ENCODE results near the gene SMIM43.

The SMIM43 gene

DNA sequence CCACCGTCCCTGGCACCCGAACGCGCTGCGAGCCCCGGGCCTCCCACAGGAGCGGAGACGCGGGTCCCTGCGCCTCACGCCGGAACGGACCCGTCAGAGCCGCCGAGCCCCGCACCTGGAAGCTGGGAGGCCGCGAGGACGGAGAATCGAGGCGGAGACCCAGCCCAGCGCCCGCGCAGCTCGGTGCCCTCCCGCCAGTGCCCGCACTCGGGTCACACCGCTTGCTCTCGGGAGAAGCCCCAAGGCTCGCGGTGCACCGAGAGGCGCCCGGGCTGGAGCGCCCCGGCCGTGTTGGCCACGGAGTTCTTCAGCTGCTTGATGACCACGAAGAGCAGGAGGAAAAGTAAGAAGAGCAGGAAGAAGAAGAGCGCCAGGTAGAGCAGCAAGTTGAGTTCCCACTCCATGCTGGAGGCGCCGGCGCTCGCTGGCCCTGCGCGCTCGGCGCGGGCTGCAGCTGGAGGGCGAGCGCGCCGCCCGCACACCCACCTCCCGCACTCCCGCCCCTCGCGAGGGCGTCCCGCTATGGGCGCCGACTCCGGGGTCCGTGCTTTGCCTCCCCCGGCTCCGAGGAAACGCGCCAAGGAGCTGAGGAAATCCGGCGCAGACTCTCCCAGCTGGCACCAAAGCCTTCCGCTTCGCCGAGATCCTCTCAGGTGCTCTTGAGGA is at the start of gene SMIM43:
TSS of gene SMIM43 (minus strand) at position 463 of the 666 bp plus-strand sequence. CDS start at position 404, 59 bp downstream.
- DNase-seq, result no peak

DNA sequence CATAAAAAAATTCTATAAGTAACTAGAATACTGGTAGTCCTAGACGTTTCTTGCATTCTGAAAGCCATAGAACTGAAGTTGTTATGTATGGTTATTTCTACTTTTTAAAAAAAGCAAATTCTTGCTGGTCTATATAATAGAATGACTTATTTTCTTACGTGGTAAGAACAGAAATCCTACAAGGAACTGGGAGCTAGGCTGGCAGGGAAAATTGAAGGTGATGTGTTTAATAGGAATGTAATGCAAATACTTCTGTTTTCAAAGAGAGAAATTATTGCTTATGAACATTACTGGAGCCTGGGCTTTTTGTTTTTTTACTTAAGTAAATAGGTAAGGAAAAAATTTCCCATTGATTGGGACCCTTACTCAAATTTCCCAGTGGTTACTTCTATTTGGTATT is 49.8 kb upstream of the SMIM43 start:
- no peak for DNase-seq

DNA sequence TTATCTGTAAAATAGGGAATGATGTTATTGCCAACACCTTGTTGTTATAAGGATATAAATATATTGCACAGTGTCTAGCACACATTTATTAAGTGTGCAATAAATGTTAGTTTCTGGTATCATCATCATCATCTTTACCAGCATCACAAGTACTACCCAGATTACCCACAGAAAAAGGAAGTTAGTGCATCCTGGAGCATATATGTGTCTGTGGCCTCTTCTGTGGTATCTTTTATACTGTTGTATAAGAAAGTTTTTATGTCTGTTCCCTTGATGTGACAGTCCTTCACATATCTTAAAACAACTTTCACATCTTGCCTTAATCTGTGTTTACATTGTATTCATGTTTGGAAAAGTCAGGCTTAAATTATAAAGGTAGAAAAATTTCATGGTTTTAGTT is 46.2 kb upstream of the SMIM43 start:
- no peak for DNase-seq

DNA sequence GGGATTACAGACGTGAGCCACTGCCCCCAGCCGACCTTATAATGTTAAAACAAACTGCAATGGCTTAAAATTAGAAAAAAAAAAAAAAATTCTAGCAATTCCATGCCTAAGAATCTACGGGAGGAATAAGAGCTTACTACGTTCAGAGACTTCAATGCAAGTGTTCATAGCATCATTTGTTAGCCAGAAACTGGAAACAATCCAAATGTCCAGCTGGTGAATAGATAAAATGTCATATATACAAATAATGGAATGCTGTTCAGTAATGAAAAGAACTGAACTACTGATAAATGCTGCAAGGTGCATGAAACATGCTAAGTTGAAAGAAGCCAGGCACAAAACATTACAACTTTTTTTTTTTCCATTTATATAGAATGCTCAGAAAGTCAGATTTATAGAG is 41.4 kb upstream of the SMIM43 start:
- no peak for DNase-seq

DNA sequence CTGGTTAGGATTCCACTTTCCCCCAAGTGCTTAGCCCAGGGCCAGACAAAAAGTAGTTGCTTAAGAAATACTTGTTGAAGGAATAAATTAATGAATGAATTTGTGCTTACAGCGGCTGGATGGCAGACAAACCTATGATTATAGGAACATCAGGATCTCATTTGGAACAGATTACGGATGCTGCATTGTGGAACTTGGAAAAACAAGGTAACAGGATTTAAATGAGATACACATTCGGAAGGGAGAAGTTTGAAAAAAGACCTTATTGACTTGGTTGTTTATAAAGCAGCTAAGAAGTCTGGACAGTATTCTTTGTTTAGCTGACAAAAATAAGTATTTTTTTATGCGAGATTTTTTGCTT is 36.7 kb upstream of the SMIM43 start:
- no peak for DNase-seq

DNA sequence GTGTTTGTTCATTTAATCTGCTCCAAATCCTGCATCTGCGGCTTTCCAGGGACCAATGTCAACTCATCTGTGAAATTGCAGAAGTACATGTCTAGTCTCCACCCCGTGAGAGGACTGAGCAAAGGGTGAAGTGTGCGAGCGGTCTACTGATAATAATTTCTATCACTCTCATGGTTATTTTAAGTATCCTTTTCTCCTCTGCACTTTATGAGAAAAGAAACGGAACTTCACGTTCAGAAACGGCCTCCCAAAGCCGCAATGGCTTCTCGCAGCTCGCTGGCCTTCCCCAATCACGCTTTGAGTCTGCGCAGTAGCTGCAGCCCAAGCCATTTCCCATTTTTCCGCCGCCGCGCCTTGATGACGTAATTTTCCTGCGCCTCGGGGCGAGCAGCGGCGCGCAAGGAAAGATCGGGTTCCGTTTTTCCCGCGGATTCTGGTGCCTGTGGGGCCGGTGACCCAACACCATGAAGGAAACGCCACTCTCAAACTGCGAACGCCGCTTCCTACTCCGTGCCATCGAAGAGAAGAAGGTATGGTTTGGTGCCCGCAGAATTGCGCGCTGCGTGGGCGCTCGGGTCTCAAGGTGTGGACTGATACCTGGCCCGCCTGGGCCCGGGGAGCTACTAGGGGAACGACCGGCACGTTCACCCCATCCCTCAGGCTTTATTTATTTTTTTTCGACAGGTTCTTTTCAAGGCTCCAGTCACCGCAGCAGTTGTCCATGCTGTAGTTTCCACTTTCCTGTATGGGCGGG is 36.2 kb upstream of the SMIM43 start, which contains the start of gene EXOSC9:
TSS of gene EXOSC9 (plus strand) at position 363 of the 754 bp plus-strand sequence. CDS start at position 465, 102 bp downstream.
- DNase-seq, result peak; percentile 94

DNA sequence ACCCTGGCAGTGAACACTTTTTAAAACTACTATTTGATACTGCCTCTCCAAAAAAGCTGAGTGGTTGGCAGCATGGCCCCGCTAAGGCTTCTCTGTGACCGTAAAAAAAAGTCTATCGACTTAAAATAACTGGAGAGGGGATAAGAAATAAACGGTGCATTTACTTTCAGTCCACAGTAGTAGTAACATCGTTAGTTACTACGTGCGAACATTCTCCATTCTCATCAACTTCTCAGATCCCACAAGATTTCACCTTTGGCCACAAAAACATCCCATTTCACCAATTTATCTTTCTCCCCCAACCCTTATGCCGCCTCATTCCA is 35.6 kb upstream of the SMIM43 start:
- no peak for DNase-seq

DNA sequence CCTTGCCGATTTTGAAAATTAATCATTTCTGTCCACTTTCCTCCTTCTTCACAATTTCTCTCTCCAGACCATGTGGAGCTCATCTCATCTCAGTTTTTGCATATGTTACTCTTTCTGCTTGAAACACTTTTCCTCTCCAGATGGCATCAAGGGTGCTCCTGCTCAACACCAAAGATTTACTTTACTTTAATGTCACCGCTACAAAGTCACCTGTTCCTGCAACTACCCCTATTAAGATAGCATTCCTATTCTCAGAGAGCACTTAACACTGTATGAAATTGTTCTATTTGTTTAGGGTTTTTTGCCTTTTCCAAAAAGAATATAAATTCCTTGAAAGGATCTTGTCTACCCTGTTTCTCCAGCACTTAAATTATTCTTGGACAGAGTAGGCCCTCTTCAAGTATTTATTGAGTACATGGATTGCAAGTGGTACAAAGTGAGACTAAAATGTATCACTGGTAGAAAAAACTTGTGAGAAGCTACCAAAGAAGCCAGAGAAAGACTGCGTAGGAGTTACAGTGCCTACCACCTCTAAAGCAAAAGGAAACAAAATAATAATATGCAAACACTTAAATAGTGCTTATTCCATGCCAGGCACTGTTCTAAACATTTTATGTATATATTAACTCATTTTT is 35.0 kb upstream of the SMIM43 start:
- no peak for DNase-seq

DNA sequence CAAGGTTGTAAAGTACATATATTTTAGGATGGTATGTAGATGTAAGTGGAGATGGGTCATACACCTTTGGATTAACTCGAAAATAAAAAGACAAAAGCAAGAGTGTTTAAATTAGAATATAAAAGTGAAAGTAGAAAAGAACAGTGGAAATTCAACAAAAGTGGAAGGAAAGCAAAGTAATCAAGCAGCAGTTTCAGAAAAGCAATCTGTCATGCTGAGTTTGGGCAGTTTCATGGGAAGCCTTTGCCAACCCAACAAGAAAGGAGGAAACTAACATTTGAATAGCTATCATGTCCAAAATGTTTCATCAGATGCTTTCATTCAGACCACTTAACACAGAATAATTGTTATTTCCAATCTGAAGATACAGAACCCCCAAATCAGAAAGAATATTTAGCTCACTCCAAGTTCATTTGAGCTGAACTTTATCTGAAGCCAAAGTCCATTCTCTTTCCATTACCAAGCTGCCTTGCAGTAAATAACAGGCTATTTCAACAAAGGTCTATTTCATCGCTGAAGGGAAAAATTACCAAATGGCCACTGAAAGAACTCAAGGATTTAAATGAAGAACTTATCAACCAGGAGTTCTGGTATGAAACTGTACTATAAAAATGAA is 34.4 kb upstream of the SMIM43 start:
- no peak for DNase-seq

DNA sequence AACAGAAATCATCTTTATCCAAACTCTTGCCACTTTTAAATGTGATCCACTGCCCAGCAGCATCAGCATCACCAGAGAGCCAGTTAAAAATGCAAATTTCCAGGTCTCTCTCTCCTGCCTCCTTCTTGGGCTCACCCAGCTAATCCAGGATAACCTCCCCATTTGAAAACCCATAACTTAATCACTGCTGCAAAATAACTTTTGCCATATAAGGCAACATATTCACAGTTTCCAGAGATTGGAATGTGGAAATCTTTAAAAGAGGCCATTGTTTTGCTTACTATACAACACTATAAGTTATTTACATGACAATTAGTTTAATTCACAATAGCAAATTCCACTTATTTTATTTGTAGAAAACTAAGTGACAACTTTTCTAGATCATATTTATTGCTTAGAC is 31.3 kb upstream of the SMIM43 start:
- DNase-seq, result no peak

DNA sequence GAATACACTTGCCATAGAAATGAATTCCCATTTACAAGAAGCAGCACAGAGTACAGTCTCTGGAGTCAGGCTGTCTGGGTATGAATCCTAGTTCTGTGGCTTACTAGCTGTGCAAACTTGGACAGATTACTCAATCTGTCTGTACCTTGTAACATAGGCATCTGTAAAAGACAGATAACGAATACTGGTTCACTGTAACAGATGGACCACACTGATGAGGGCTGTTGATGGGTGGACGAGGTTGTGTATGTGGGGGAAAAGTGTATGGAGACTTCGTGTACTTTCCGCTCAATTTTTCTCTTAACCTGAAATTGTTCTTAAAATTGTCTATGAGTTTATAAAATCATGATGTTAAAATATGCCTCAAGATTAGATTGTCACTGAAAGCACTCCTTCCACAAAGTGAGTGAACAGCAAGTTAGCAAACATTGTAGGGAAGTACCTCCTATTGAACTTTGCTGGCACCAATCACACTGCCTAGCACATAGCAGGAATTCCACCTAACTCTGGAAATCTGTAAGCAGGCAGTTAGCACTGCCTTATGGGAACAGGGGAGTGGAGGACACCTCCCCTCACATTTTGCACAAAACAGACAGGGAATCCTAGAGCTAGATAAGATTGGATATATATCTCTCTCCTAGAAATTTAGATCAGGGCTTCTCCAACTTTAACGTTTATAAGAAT is 29.7 kb upstream of the SMIM43 start:
- DNase-seq, result no peak

DNA sequence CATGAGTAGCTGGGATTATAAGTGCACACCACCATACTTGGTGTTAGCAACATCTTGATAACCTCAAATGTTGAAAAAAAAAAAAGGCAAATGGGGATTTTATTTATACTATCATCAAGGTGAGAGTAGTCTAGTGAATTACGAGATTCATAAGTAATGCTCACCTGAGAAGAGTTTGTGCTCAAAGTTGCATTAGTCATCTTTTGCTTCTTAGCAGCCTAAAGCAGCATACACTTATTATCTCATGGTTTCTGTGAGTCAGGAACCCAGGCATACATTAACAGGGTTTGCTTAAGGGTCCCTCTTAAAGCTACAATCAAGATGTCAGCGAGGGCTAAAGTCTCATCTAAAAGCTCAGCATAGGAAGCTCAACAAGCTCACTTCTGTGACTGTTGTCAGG is 28.0 kb upstream of the SMIM43 start:
- no peak for DNase-seq

DNA sequence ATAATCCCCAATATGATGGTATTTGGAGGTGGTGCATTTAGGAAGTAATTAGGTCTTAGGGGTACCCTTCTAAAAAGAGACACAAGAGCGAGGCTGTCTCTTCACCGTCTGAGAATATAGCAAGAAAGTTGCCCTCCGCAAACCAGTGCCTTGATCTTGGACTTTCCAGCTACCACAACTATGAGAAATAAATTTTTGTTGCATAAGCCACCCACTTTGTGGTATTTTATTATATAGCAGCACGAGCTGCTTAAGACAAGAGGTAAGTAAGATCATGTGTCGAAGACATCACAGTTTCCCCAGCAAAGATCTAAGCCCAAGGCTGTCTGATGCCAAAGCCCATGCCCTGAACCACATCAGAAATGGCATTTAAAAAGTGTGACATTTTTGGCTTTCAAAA is 26.5 kb upstream of the SMIM43 start:
- no peak for DNase-seq

DNA sequence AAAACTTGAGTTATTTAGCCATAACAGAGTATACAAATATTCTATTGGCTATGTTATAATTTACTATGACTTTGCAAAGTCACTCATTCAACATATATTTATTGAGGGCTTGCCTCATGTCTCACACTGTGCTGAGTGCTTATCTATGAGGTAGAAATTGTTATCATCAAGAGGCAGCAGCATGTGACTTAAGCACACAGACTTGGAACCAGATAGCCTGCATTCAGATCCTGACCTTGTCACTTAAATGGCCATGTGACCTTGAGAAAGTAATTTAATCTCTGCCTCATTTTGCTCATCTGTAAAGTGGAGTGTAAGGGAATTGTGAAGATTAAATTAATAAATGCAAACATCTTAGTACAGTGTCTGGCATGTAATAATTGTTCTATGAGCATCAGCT is 26.0 kb upstream of the SMIM43 start:
- DNase-seq, result no peak

DNA sequence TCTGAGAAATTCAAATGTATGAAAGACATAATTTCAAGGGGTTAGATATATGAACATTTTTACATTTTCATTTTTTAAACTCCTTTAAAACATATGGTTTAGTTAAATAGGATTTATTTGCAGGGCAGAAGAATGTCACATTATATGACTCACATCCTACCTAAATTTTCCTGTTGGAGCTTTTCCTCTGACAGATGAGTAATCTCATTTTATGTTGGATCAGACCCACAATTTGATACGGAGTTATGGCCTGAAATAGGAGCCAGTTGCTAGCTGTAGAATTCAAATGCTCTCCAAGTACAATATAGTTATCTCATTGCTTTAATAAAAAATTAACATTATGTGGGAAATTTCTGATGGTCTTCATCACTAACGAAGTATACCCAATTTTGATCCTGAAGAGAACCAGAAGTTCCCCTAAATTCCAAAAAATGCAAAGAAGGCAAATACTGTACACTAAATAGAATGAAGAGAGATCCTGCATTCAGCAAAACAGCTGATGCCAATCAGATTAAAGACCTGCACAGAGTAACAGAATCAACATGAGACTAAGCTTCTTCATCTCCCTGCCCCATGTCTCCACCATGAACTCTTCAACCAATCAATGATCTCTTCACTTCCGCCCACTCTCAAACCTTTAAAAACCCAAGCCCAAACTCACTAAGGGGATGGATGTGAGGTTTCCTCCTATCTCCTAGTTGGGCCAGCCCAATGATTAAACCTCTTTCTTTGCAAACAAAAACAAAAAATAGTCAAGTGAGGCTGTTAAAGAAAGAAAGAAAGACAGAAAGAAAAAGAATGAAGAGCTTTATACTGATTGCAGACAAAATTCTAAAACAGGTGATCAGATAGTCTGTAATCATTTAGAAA is 25.2 kb upstream of the SMIM43 start:
- DNase-seq, result no peak

DNA sequence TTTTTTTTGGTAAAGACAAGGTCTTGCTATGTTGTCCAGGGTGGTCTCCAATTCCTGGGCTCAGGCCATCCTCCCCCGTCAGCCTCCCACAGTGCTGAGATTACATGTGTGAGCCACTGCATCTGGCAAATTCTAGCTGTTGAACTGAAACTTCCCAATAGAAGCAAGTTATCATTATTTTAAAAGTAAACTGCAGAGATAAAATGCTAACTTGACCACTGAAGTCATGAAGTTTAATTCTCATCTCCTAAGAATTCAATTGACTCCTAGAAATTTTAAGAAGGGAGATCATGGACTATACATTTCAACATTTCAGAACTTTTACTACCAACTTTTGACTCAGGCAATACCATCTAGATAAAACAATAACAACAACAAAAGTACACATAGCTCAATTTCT is 24.5 kb upstream of the SMIM43 start:
- DNase-seq, result no peak

DNA sequence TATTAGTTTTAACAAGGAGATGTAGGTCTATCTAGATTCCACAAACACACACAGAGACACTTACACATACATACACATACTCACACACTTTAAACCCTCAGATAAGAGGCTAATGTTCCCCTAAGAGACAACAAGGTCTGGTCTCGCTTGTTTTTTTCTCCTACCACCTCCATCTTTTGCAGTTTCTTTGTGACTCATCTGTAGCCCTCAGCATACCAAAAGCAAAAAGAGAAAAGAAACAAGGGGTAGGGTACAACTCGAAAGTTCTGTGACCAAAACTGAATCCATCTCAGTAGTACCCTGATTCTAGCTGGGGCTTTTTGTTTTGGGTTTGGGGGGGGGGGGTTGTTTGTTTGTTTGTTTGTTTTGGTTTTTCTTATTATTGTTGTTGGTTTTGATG is 23.9 kb upstream of the SMIM43 start:
- no peak for DNase-seq

DNA sequence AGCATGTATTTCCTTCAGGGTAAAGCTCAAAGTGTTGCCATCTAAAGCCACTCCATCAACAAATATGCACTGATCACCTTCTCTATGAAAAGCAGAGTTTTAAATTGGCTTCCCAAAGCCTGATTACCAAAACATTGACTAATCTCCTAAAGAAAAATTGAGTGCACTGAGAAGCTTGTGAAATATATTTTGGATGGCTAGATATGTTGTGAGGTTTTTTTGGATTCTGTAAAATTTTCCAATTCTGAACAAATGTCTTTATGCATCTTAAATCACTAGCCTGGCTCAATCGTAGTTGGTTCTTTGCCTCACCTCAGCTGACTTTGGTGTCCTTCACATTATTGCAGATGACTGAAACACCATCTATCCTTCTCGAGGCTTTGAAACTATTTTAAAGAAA is 21.3 kb upstream of the SMIM43 start:
- DNase-seq, result no peak

DNA sequence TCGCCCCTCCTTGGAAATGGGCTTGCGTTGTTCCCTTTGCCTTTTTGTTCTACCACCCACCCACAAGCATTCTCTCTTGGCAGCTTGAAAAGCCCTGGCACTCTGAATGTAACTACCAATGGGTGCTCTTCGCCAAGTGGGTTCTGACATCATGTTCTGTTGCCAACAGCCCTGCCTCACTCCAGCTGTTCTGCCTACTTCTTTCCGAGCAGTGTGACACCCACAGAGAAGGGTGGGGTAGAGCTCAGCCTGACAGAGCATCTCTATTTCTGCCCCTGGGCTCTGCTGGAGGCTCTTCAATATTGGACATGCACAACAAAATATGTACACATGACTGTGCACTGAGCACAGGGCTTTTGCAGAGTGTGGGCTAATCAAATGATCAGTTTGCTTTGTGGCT is 20.5 kb upstream of the SMIM43 start:
- no peak for DNase-seq

DNA sequence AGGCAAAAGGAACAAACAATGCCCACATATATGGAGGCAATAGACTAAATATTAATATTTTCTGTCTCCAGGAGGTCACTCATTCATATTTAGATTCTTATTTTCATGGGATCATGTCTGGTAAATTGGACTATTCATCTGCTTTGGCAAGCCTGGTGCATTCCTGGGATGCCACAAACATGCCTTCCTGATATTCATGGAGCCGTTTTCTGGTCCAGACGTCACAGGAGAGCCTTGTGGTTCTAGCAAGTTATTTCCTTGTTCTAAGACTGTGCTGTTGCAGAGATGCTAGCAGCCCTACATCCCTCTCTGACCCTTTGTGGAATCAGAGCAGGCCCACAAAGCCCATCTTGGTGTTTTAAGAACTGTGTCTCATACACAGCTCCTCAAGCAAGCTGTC is 20.0 kb upstream of the SMIM43 start:
- DNase-seq, result no peak

DNA sequence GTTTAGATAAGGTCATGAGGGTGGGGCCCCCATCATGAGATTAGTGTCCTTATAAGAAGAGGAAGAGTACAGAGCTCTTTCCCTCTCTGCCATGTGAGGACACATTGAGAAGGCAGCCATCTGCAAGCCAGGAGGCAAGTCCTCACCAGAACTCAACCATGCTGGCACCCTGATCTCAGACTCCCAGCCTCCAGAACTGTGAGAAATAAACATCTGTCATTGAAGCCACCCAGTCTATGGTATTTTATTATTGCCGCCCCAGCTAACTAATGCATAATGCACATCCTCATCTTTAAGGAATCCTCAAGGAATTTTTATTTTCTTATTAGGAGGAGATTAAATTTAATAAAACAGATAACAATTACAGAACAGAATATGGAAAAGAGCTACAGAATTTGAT is 19.4 kb upstream of the SMIM43 start:
- no peak for DNase-seq

DNA sequence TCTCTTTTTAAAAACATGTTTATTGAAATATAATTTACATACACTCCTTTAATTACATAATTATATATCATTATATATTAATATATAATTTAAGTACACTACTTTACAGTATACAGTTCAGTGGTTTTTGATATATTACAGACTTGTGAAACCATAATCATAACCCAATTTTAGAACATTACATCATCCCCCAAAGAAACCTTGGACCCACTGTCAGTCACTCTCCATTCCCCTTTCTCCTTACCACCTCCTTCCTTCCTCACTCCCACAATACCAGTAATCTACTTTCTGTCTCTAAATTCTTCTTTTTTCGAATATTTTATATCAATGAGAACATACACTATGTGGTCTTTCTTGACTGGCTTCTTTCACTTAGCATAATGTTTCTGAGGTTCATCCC is 18.2 kb upstream of the SMIM43 start:
- no peak for DNase-seq
